IMR-90 (cell line): ENCODE data around the gene CARMIL1. TPM values are rescaled to one million over a fixed set of nuclear protein-coding genes. Genes with fewer than 3 reads are reported as not detected.

ENCODE experiments used
- ATAC-seq: fragments of 200-7000 bp; cut with Tn5 transposase; 2 replicates; pipeline ENCODE4 v1.9.1; 2020; ENCODE audit warnings: low read depth, mild to moderate bottlenecking, moderate library complexity
- BruUV-seq: library from RNA; stranded (reverse); fragments of 400-500 nt; replicated peaks from 2 replicates; lab custom pipeline; 2021; lab: Mats Ljungman, UMichigan
- CTCF ChIA-PET: fragments of 300-600 bp; formaldehyde crosslinking; extraction: SDS; loops from one replicate; lab custom pipeline; 2021; ENCODE audit warnings: antibody characterized with exemption; lab: Yijun Ruan, JAX
- POLR2A ChIA-PET: fragments of 300-600 bp; sonication (Branson Sonifier 250); formaldehyde crosslinking; loops from one replicate; lab custom pipeline; 2022; ENCODE audit warnings: antibody characterized with exemption; ENCODE audit not compliant: unreplicated experiment; lab: Charles Lee
- DNase-seq: peaks from one replicate; pipeline ENCODE4 v3.0.0; 2013
- H2AFZ ChIP-seq: replicated peaks from 2 replicates; pipeline ENCODE3; 2013; ENCODE audit warnings: low read length, mild to moderate bottlenecking; ENCODE audit not compliant: poor library complexity
- H2AK5ac ChIP-seq: 2 replicates; pipeline ENCODE4 v1.6.1; 2013; ENCODE audit warnings: low read depth, low read length, inconsistent platforms
- H2AK9ac ChIP-seq: replicated peaks from 2 replicates; pipeline ENCODE3; 2013; ENCODE audit warnings: mild to moderate bottlenecking, low read depth, low read length, moderate library complexity; ENCODE audit not compliant: poor library complexity
- H2BK120ac ChIP-seq: 2 replicates; pipeline ENCODE4 v1.6.1; 2013; ENCODE audit warnings: low read depth, low read length, inconsistent platforms
- H2BK15ac ChIP-seq: 3 replicates; pipeline ENCODE4 v1.6.1; 2013; ENCODE audit warnings: low read depth, low read length, inconsistent platforms
- H2BK20ac ChIP-seq: 2 replicates; pipeline ENCODE4 v1.6.1; 2013; ENCODE audit warnings: low read depth, mild to moderate bottlenecking, inconsistent platforms, low read length, moderate library complexity
- H2BK5ac ChIP-seq: 2 replicates; pipeline ENCODE4 v1.6.1; 2013; ENCODE audit warnings: mild to moderate bottlenecking, low read depth, low read length, inconsistent platforms; ENCODE audit not compliant: poor library complexity, severe bottlenecking
- H3K14ac ChIP-seq: replicated peaks from 2 replicates; pipeline ENCODE4 v1.6.1; 2013; ENCODE audit warnings: low read depth, low read length, inconsistent platforms
- H3K18ac ChIP-seq: 2 replicates; pipeline ENCODE4 v1.6.1; 2013; ENCODE audit warnings: low read depth, low read length, control low read depth
- H3K23ac ChIP-seq: 2 replicates; pipeline ENCODE4 v1.6.1; 2013; ENCODE audit warnings: low read depth, low read length, inconsistent platforms
- H3K27ac ChIP-seq: 2 replicates; pipeline ENCODE4 v1.5.1; 2013; ENCODE audit warnings: mild to moderate bottlenecking, control low read depth, low read length; ENCODE audit not compliant: insufficient read depth
- H3K27me3 ChIP-seq: 2 replicates; pipeline ENCODE4 v1.6.1; 2013; ENCODE audit warnings: low read length; ENCODE audit not compliant: control insufficient read depth, insufficient read depth
- H3K36me3 ChIP-seq: 2 replicates; pipeline ENCODE4 v1.6.1; 2013; ENCODE audit warnings: low read length, mixed read lengths; ENCODE audit not compliant: control insufficient read depth, insufficient read depth
- H3K4ac ChIP-seq: 2 replicates; pipeline ENCODE4 v1.6.1; 2013; ENCODE audit warnings: low read depth, low read length, inconsistent platforms
- H3K4me1 ChIP-seq: 2 replicates; pipeline ENCODE4 v1.6.1; 2013; ENCODE audit warnings: low read length, mixed read lengths; ENCODE audit not compliant: control insufficient read depth, insufficient read depth
- H3K4me2 ChIP-seq: 2 replicates; pipeline ENCODE4 v1.6.1; 2013; ENCODE audit warnings: low read depth, mild to moderate bottlenecking, control low read depth, low read length, moderate library complexity
- H3K4me3 ChIP-seq: 2 replicates; pipeline ENCODE4 v1.5.1; 2013; ENCODE audit warnings: low read depth, mild to moderate bottlenecking, control low read depth, low read length, moderate library complexity; ENCODE audit not compliant: insufficient read depth
- H3K56ac ChIP-seq: 2 replicates; pipeline ENCODE4 v1.6.1; 2013; ENCODE audit warnings: low read length, inconsistent platforms; ENCODE audit not compliant: insufficient read depth; ENCODE audit errors: extremely low read depth
- H3K79me1 ChIP-seq, 2 experiments: 2 replicates each; pipeline ENCODE4 v1.6.1; 2013; ENCODE audit warnings: low read length in 2 of 2, inconsistent platforms in 1 of 2, low read depth in 1 of 2
- H3K9ac ChIP-seq: 2 replicates; pipeline ENCODE4 v1.6.1; 2013; ENCODE audit warnings: low read depth, low read length, control low read depth
- H3K9me1 ChIP-seq: 2 replicates; pipeline ENCODE4 v1.6.1; 2013; ENCODE audit warnings: low read length, inconsistent platforms; ENCODE audit not compliant: insufficient read depth
- H3K9me3 ChIP-seq: 2 replicates; pipeline ENCODE4 v1.6.1; 2013; ENCODE audit warnings: low read length; ENCODE audit not compliant: control insufficient read depth, insufficient read depth
- H4K20me1 ChIP-seq: 2 replicates; pipeline ENCODE4 v1.6.1; 2013; ENCODE audit warnings: low read length, inconsistent platforms; ENCODE audit not compliant: insufficient read depth
- H4K5ac ChIP-seq: 2 replicates; pipeline ENCODE4 v1.6.1; 2013; ENCODE audit warnings: mild to moderate bottlenecking, low read depth, low read length, control low read depth
- H4K8ac ChIP-seq, 2 experiments: 2 replicates each; pipeline ENCODE4 v1.6.1; 2013; ENCODE audit warnings: low read depth in 2 of 2, low read length in 2 of 2, control low read depth in 1 of 2, inconsistent platforms in 1 of 2
- H4K91ac ChIP-seq: 2 replicates; pipeline ENCODE4 v1.6.1; 2013; ENCODE audit warnings: low read depth, low read length, inconsistent platforms; ENCODE audit not compliant: insufficient read depth
- CTCF ChIP-seq: conservative IDR thresholded peaks from 2 replicates; pipeline ENCODE4 v1.5.1; 2012; ENCODE audit warnings: mild to moderate bottlenecking, low read depth, low read length, improper control_type of control experiment
- ELK1 ChIP-seq: fragments of 150-350 bp; IDR thresholded peaks from 2 replicates; pipeline ENCODE4 v1.6.1; 2016; ENCODE audit warnings: low read depth, mild to moderate bottlenecking, low read length, moderate library complexity, borderline replicate concordance
- MAFK ChIP-seq: IDR thresholded peaks from 2 replicates; pipeline ENCODE4 v1.6.1; 2012; ENCODE audit warnings: low read depth, low read length, improper control_type of control experiment
- MAZ ChIP-seq: IDR thresholded peaks from 2 replicates; pipeline ENCODE4 v1.6.1; 2012; ENCODE audit warnings: low read depth, mild to moderate bottlenecking, low read length, improper control_type of control experiment, moderate library complexity, borderline replicate concordance
- MXI1 ChIP-seq: IDR thresholded peaks from 2 replicates; pipeline ENCODE4 v1.6.1; 2012; ENCODE audit warnings: low read depth, mild to moderate bottlenecking, low read length, moderate library complexity, borderline replicate concordance
- NFE2L2 ChIP-seq: fragments of 150-350 bp; IDR thresholded peaks from 2 replicates; pipeline ENCODE4 v1.6.1; 2016; ENCODE audit warnings: low read depth, mild to moderate bottlenecking, low read length
- POLR2A ChIP-seq: IDR thresholded peaks from 2 replicates; pipeline ENCODE4 v1.6.1; 2012; ENCODE audit warnings: mild to moderate bottlenecking, low read depth, low read length
- RAD21 ChIP-seq: IDR thresholded peaks from 2 replicates; pipeline ENCODE4 v1.6.1; 2012; ENCODE audit warnings: low read length, improper control_type of control experiment
- RCOR1 ChIP-seq: IDR thresholded peaks from 2 replicates; pipeline ENCODE4 v1.6.1; 2012; ENCODE audit warnings: mild to moderate bottlenecking, low read length, improper control_type of control experiment; ENCODE audit not compliant: insufficient replicate concordance
- SMC3 ChIP-seq: fragments of 150-350 bp; IDR thresholded peaks from 2 replicates; pipeline ENCODE4 v1.6.1; 2016; ENCODE audit warnings: low read depth, mild to moderate bottlenecking, antibody characterized with exemption, low read length, moderate library complexity
- WGBS, 2 experiments: methylation state at CpG; one replicate each; pipeline versions ENCODE4 v1.1.5 to v1.1.7; 2013; ENCODE audit warnings: missing lambda C conversion rate in 2 of 2; ENCODE audit not compliant: insufficient read length in 1 of 2; ENCODE audit errors: extremely low coverage in 2 of 2; 5-methylcytosine and 5-hydroxymethylcytosine counted together
- dilution Hi-C: fragments of 300-500 bp; cut with HindIII; formaldehyde crosslinking; loops from one replicate; pipeline ENCODE4 v1.14.3; 2018; ENCODE audit warnings: low sequenced_read_pairs; ENCODE audit not compliant: unreplicated experiment
- in situ Hi-C: fragments of 300-500 bp; cut with MboI; formaldehyde crosslinking; loops from 3 replicates; pipeline ENCODE4 v1.14.3; 2019; ENCODE audit warnings: low sequenced_read_pairs, inconsistent platforms, mixed read lengths
- intact Hi-C: fragments of 100-400 bp; cut with micrococcal nuclease; formaldehyde crosslinking; loops from 2 replicates; pipeline ENCODE4 v1.10.0; 2022
- polyA plus RNA-seq, 3 experiments: library from polyadenylated mRNA; depleted of rRNA; stranded (reverse); fragments of >200 nt; gene quantifications; 2 replicates each; pipeline ENCODE4 v1.2.3, GENCODE V29; 2012; ENCODE audit warnings: low replicate concordance in 1 of 3
- total RNA-seq: library from RNA; depleted of rRNA; stranded (reverse); fragments of >200 nt; gene quantifications from 2 replicates; pipeline ENCODE4 v1.2.3, GENCODE V29; 2012

The CARMIL1 gene
- total and polyA plus RNA-seq, 2 of the 4 experiments (the other 2 are of a cell fraction): 1.3 to 2.9 TPM

DNA sequence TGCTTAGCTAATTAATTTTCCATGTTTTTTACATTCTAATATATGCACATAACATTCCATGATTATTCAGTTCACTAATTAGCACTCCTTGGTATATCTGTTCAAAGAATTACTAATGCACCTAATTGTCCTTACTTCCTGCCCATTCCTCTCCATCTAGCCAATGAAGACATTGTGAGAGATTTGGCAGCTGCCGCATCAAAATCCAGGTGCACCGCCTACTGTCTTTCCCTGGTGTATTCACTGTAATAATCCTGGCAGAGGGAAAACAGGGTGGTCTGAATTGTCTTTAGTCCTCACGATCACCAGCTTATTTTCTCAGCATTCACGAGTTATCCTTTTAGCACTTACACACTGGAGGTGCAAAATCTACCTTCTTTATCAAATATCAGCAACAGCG is 311.8 kb downstream of the CARMIL1 start:
- WGBS, 2 experiments: no CpG with 5 or more reads among the region's 5 CpGs
- BruUV-seq: no TSS peak
- intact Hi-C loops: no loop called here

More for the DNA sequence above, 311.8 kb downstream of the CARMIL1 start:
- H4K5ac ChIP-seq: no peak overlapping the region
- no peaks in the 10 kb centered on the region for H3K9me3 ChIP-seq
- no peak overlapping the region for H3K14ac ChIP-seq
- H3K9me1 ChIP-seq: no peaks in the 10 kb centered on the region; the same call in 1 of the 2 replicates
- no peak overlapping the region for H4K8ac ChIP-seq
- no peaks in the 10 kb centered on the region for H3K36me3 ChIP-seq
- H3K4me1 ChIP-seq: no peaks in the 10 kb centered on the region
- no peak overlapping the region for H2AK5ac ChIP-seq
- dilution Hi-C loops (no loop called here), in situ Hi-C loops (no loop called here)
- no peak overlapping the region for H3K27ac ChIP-seq
- H3K79me1 ChIP-seq: no peaks in the 10 kb centered on the region
- no peak overlapping the region for H3K4ac ChIP-seq
- no peak overlapping the region for H3K9ac ChIP-seq
- no peaks in the 10 kb centered on the region for H3K27me3 ChIP-seq
- H3K4me3 ChIP-seq: no peak overlapping the region
- no peak overlapping the region for H2AK9ac ChIP-seq
- no peak overlapping the region for H3K23ac ChIP-seq
- H4K20me1 ChIP-seq: no peaks in the 10 kb centered on the region
- ChIA-PET CTCF (no interaction called here), POLR2A (no interaction called here)
- ATAC-seq (no peak), DNase-seq (no peak)
- no peak for TF ChIP-seq ELK1
- TF ChIP-seq MAFK: no peak
- TF ChIP-seq POLR2A: no peak
- TF ChIP-seq RAD21: no peak
- TF ChIP-seq CTCF: no peak
- no peak for TF ChIP-seq NFE2L2
- no peak for TF ChIP-seq MAZ
- TF ChIP-seq MXI1: no peak
- TF ChIP-seq RCOR1: no peak
- no peak for TF ChIP-seq SMC3
- no peak overlapping the region for H2BK15ac ChIP-seq
- H3K18ac ChIP-seq: no peak overlapping the region
- H2BK120ac ChIP-seq: no peak overlapping the region
- no peak overlapping the region for H2BK5ac ChIP-seq
- H2AFZ ChIP-seq: no peak overlapping the region
- H4K91ac ChIP-seq: no peak overlapping the region
- no peak overlapping the region for H3K4me2 ChIP-seq
- H2BK20ac ChIP-seq: no peak overlapping the region
- H3K56ac ChIP-seq: no peak overlapping the region
